HEK293 (cell line): ENCODE measurements around the gene ITGB2.

ENCODE experiments used
- CTCF ChIA-PET: fragments of 350-600 bp; formaldehyde crosslinking; extraction: SDS; loops from one replicate; lab custom pipeline; 2021; ENCODE audit warnings: antibody characterized with exemption; lab: Yijun Ruan, JAX
- POLR2A ChIA-PET: fragments of 300-600 bp; formaldehyde crosslinking; extraction: SDS; loops from one replicate; lab custom pipeline; 2020; ENCODE audit warnings: antibody characterized with exemption, inconsistent platforms; lab: Yijun Ruan, JAX
- H3K27ac ChIP-seq: fragments of 200-500 bp; sonication (Bioruptor generic); 2 replicates; pipeline ENCODE4 v1.5.1; 2014; ENCODE audit warnings: low read depth, low read length, control low read depth, inconsistent platforms; ENCODE audit errors: extremely low read depth
- H3K36me3 ChIP-seq, 2 experiments: fragments of 200-500 bp in 1 of 2; sonication (Bioruptor generic) in 1 of 2; 1 replicate in 1 of 2; 2 replicates in 1 of 2; pipeline ENCODE4 v1.5.1; 2014 to 2017; ENCODE audit warnings: inconsistent platforms in 2 of 2, low read length in 2 of 2; ENCODE audit not compliant: control insufficient read depth in 2 of 2, insufficient read depth in 1 of 2
- H3K4me1 ChIP-seq: fragments of 200-500 bp; sonication (Bioruptor generic); 2 replicates; pipeline ENCODE4 v1.5.1; 2014; ENCODE audit warnings: mild to moderate bottlenecking, low read length, inconsistent platforms; ENCODE audit not compliant: control insufficient read depth, insufficient read depth
- H3K4me3 ChIP-seq: 2 replicates; pipeline ENCODE4 v1.5.1; 2011; ENCODE audit warnings: low read depth, mild to moderate bottlenecking, control low read depth, low read length, moderate library complexity
- H3K9me3 ChIP-seq: fragments of 200-500 bp; sonication (Bioruptor generic); 2 replicates; pipeline ENCODE4 v1.5.1; 2014; ENCODE audit warnings: low read depth, low read length, inconsistent platforms; ENCODE audit not compliant: control insufficient read depth, insufficient read depth
- BCL11A ChIP-seq: fragments of 450-650 bp; formaldehyde crosslinking; IDR thresholded peaks from 2 replicates; pipeline ENCODE4 v1.5.1; 2016; ENCODE audit warnings: low read depth, missing biosample characterization, missing genetic modification characterization
- GLIS2 ChIP-seq: fragments of 450-650 bp; formaldehyde crosslinking; IDR thresholded peaks from 2 replicates; pipeline ENCODE4 v1.5.1; 2016; ENCODE audit warnings: missing biosample characterization, missing genetic modification characterization
- HOXD13 ChIP-seq: sonication (generic); formaldehyde crosslinking; IDR thresholded peaks from 2 replicates; pipeline ENCODE4 v1.8.0; 2022; ENCODE audit warnings: missing genetic modification reagents, borderline replicate concordance
- MEIS1 ChIP-seq: sonication (generic); formaldehyde crosslinking; IDR thresholded peaks from 2 replicates; pipeline ENCODE4 v1.8.1; 2022; ENCODE audit warnings: missing genetic modification reagents, mild to moderate bottlenecking, borderline replicate concordance
- SP7 ChIP-seq: fragments of 450-650 bp; formaldehyde crosslinking; IDR thresholded peaks from 2 replicates; pipeline ENCODE4 v1.5.1; 2016; ENCODE audit warnings: missing biosample characterization, missing genetic modification characterization
- ZFP3 ChIP-seq: fragments of 450-650 bp; formaldehyde crosslinking; IDR thresholded peaks from 2 replicates; pipeline ENCODE4 v1.5.1; 2016; ENCODE audit warnings: low read depth, missing biosample characterization, missing genetic modification characterization
- ZFP69B ChIP-seq: fragments of 450-650 bp; formaldehyde crosslinking; IDR thresholded peaks from 2 replicates; pipeline ENCODE4 v1.5.1; 2016; ENCODE audit warnings: missing biosample characterization, missing genetic modification characterization
- ZNF114 ChIP-seq: fragments of 450-650 bp; formaldehyde crosslinking; IDR thresholded peaks from 2 replicates; pipeline ENCODE4 v1.5.0; 2017; ENCODE audit warnings: missing biosample characterization, missing genetic modification characterization
- ZNF133 ChIP-seq: fragments of 450-650 bp; formaldehyde crosslinking; IDR thresholded peaks from 2 replicates; pipeline ENCODE4 v1.5.1; 2016; ENCODE audit warnings: missing biosample characterization, missing genetic modification characterization
- ZNF169 ChIP-seq: fragments of 450-650 bp; formaldehyde crosslinking; IDR thresholded peaks from 2 replicates; pipeline ENCODE4 v1.5.1; 2016; ENCODE audit warnings: missing biosample characterization, missing genetic modification characterization
- ZNF2 ChIP-seq: fragments of 450-650 bp; formaldehyde crosslinking; IDR thresholded peaks from 2 replicates; pipeline ENCODE4 v1.5.1; 2016; ENCODE audit warnings: missing biosample characterization, missing genetic modification characterization
- ZNF202 ChIP-seq: fragments of 450-650 bp; formaldehyde crosslinking; IDR thresholded peaks from 2 replicates; pipeline ENCODE4 v1.5.1; 2016; ENCODE audit warnings: missing biosample characterization, missing genetic modification characterization, borderline replicate concordance
- ZNF311 ChIP-seq: fragments of 450-650 bp; formaldehyde crosslinking; IDR thresholded peaks from 2 replicates; pipeline ENCODE4 v1.5.1; 2017; ENCODE audit warnings: missing biosample characterization, missing genetic modification characterization, borderline replicate concordance
- ZNF341 ChIP-seq: fragments of 450-650 bp; formaldehyde crosslinking; IDR thresholded peaks from 2 replicates; pipeline ENCODE4; 2016; ENCODE audit warnings: low read depth, missing biosample characterization, missing genetic modification characterization
- ZNF394 ChIP-seq: fragments of 450-650 bp; formaldehyde crosslinking; IDR thresholded peaks from 2 replicates; pipeline ENCODE4 v1.5.1; 2016; ENCODE audit warnings: missing biosample characterization, missing genetic modification characterization, mild to moderate bottlenecking, moderate library complexity, borderline replicate concordance
- ZNF48 ChIP-seq: fragments of 450-650 bp; formaldehyde crosslinking; IDR thresholded peaks from 2 replicates; pipeline ENCODE4 v1.5.1; 2016; ENCODE audit warnings: missing biosample characterization, missing genetic modification characterization
- ZNF501 ChIP-seq: fragments of 450-650 bp; formaldehyde crosslinking; IDR thresholded peaks from 2 replicates; pipeline ENCODE4 v1.5.1; 2016; ENCODE audit warnings: missing biosample characterization, missing genetic modification characterization
- ZNF521 ChIP-seq: fragments of 450-650 bp; formaldehyde crosslinking; IDR thresholded peaks from 2 replicates; pipeline ENCODE4 v1.5.1; 2017; ENCODE audit warnings: missing biosample characterization, mild to moderate bottlenecking, missing genetic modification characterization
- ZNF580 ChIP-seq: fragments of 450-650 bp; formaldehyde crosslinking; IDR thresholded peaks from 2 replicates; pipeline ENCODE4 v1.5.1; 2016; ENCODE audit warnings: missing biosample characterization, missing genetic modification characterization
- ZNF600 ChIP-seq: fragments of 450-650 bp; formaldehyde crosslinking; IDR thresholded peaks from 2 replicates; pipeline ENCODE4 v1.5.1; 2016; ENCODE audit warnings: missing biosample characterization, missing genetic modification characterization
- ZNF670 ChIP-seq: fragments of 450-650 bp; formaldehyde crosslinking; IDR thresholded peaks from 2 replicates; pipeline ENCODE4 v1.5.1; 2016; ENCODE audit warnings: missing biosample characterization, missing genetic modification characterization, low read depth
- ZNF76 ChIP-seq: fragments of 450-650 bp; formaldehyde crosslinking; IDR thresholded peaks from 2 replicates; pipeline ENCODE4; 2016; ENCODE audit warnings: low read depth, missing biosample characterization, missing genetic modification characterization, borderline replicate concordance
- ZNF791 ChIP-seq: fragments of 450-650 bp; formaldehyde crosslinking; IDR thresholded peaks from 2 replicates; pipeline ENCODE4 v1.5.1; 2016; ENCODE audit warnings: missing biosample characterization, missing genetic modification characterization

Gene ITGB2

GRCh38 chr21:44887126-44887806 lies 33.4 kb downstream of the ITGB2 start (continued):
- no peak for TF ChIP-seq ZNF670 (tag by site-specific recombination)
- no peak for TF ChIP-seq ZFP3 (tag by site-specific recombination)
- no peak for TF ChIP-seq ZNF133
- TF ChIP-seq ZNF521 (tag by site-specific recombination): no peak
- TF ChIP-seq SP7 (tag by site-specific recombination): no peak

GRCh38 chr21:44886113-44887075 lies 34.3 kb downstream of the ITGB2 start:
- Histone ChIP-seq H3K4me1 (no peaks in the 10 kb centered on the region), H3K27ac (no peak overlapping the region), H3K9me3 (no peaks in the 10 kb centered on the region), H3K36me3 (no peaks in the 10 kb centered on the region), H3K4me3 (no peak overlapping the region)
- CTCF ChIA-PET: interaction anchor here (0.6 to 1.0 kb wide), 2 partner anchors 47 to 251 kb away, joined by 3 to 4 read pairs; no protein-coding TSS in a partner anchor
- POLR2A ChIA-PET: interaction anchor here (1.4 kb wide), 1 partner anchor 13 kb away, joined by 3 read pairs; the partner anchor contains the start of gene PTTG1IP
- no peak for TF ChIP-seq ZNF791 (tag by site-specific recombination)
- peak; percentile 53 for TF ChIP-seq GLIS2 (tag by site-specific recombination)

GRCh38 chr21:44885615-44886014 lies 35.1 kb downstream of the ITGB2 start:
- no peaks in the 10 kb centered on the region for H3K36me3 ChIP-seq
- ChIA-PET POLR2A (no interaction called here), CTCF (interaction anchor here (1.0 kb wide), 1 partner anchor 251 kb away, joined by 4 read pairs; no protein-coding TSS in a partner anchor)
- H3K9me3 ChIP-seq: no peaks in the 10 kb centered on the region
- H3K4me1 ChIP-seq: no peaks in the 10 kb centered on the region
- H3K4me3 ChIP-seq: no peak overlapping the region
- TF ChIP-seq ZNF48 (tag by site-specific recombination): no peak
- TF ChIP-seq ZNF394 (tag by site-specific recombination): no peak
- TF ChIP-seq ZNF501 (tag by site-specific recombination): no peak
- TF ChIP-seq ZNF169 (tag by site-specific recombination): no peak
- no peak for TF ChIP-seq ZNF2 (tag by site-specific recombination)
- TF ChIP-seq ZNF311: no peak
- no peak for TF ChIP-seq HOXD13 (CRISPR knock-in tag)
- TF ChIP-seq ZNF600: no peak
- no peak for TF ChIP-seq MEIS1 (CRISPR knock-in tag)
- TF ChIP-seq ZNF580 (tag by site-specific recombination): no peak
- TF ChIP-seq ZFP69B (tag by site-specific recombination): no peak
- TF ChIP-seq ZNF114 (tag by site-specific recombination): no peak
- TF ChIP-seq ZNF202 (tag by site-specific recombination): no peak
- TF ChIP-seq BCL11A (tag by site-specific recombination): no peak
- no peak for TF ChIP-seq ZNF76
- TF ChIP-seq ZNF341 (tag by site-specific recombination): no peak
- H3K27ac ChIP-seq: no peak overlapping the region
